DMS79 (cell line): ENCODE measurements around the gene RIC8B.

Experiments used
- DNase-seq: peaks from one replicate; lab custom pipeline; 2025; lab: John Stamatoyannopoulos, UW

RIC8B gene

GRCh38 chr12:106868982-106869700 is 94.7 kb downstream of the RIC8B start:
- DNase-seq = no peak

DNA sequence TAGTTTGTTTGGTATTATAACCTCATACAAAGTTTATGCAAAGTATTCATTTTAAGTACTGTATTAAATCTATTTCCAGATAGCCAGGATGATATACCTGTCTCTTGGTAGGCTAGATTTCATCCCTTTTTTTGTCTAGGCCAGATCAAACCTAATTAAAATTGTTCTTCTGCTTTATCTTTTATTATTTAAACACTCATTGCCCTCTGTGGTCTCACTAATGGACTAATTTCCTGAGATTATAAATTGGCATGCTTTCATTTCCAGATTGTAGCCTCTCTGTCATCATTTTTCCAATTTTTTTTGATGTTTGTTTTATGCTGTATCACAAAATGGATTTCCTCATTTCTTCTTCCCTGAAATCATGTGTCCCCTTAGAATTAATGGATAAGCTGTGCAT is 95.6 kb downstream of the RIC8B start:
- no peak for DNase-seq

GRCh38 chr12:106871477-106871876 is 97.0 kb downstream of the RIC8B start:
- no peak for DNase-seq

DNA sequence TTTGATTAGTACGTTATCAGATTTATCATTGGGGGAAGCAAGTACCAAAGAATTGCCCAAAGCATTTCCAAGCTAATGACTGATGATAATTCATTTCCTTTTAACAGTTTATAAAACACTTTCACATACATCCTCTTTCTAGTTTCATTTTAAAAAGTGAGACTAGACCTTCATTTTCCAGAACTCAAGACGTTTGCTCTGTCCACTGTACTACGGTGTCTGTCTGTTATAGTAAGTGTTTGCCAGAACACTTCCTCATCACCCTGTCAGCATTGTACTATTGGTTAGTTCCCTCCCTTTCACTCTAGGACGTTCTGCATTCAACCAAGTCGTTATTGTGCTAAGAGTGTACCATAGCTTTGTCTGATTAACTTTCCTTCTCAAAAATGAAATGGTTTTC is 99.5 kb downstream of the RIC8B start:
- no peak for DNase-seq

- peak; percentile 89 for DNase-seq
Measured at GRCh38 chr12:106878804-106879203, 104.3 kb downstream of the RIC8B start.

- no peak for DNase-seq
Measured at GRCh38 chr12:106879612-106880011, 105.1 kb downstream of the RIC8B start.

- DNase-seq = no peak
Measured at GRCh38 chr12:106883426-106883825, 108.9 kb downstream of the RIC8B start.

DNA sequence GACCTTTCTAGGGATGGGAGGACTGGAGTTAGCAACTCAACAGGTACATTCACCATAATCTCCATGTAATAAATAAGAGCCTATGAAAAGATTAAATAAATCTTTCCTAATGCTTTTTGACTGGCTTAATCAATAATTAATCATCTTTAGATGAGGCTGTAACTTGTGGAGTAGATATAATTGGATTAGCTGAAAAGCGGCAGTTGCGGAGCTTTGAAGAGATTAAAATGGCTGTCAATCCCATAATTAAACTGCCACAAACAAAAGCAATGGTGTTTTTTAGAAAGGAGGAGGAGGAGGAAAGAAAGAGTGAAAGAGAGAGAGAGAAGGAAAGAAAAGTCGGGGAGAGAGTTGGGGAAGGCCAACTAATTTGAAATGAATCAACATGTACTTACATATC is 110.5 kb downstream of the RIC8B start:
- no peak for DNase-seq

GRCh38 chr12:106885541-106886249 is 111.2 kb downstream of the RIC8B start:
- no peak for DNase-seq

- DNase-seq = no peak
Measured at GRCh38 chr12:106886932-106887331, 112.5 kb downstream of the RIC8B start.

GRCh38 chr12:106888348-106888970 is 114.0 kb downstream of the RIC8B start:
- no peak for DNase-seq

DNA sequence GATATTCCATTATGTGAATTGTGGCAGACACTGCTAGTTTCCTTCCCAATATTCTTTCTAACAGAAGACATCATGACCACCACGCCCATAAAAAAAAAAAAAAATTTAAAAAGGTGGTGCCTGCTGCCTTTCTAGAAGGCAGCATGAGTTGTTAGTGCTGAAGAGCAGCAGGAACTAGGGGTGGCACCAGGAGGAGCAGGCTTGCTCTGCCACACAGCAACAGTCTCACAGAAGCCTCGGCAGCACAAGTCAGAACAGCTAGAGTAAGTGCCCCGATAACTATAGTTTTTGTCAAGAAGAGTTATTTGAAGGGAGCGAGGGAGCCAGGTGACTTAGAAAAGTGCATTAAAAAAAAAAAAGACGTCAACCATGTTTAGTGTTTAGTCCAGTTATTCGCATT is 114.8 kb downstream of the RIC8B start:
- no peak for DNase-seq

- DNase-seq = no peak
Measured at GRCh38 chr12:106889950-106890626, 115.6 kb downstream of the RIC8B start.

DNA sequence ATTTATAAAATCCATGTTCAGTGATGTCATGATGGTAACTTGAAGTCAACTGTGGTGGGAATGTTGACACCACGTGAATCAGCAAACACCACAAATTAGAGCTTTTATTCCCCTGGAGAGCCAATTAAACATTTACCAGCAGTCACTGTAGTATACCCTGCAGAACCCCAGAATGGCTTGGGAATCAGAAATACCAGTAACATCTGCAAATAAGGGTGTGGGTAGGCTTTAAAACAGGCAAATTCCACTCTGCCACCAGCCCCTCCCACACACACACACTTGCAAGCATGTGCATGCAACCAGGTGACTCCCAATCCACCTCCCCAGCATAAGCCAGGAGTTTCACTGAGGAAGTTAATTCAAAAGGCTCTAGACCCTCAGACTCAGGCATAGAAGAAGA is 117.6 kb downstream of the RIC8B start:
- DNase-seq = no peak

- DNase-seq = no peak
Measured at GRCh38 chr12:106893451-106893850, 119.0 kb downstream of the RIC8B start.

- DNase-seq = no peak
Measured at GRCh38 chr12:106894774-106895173, 120.3 kb downstream of the RIC8B start.

DNA sequence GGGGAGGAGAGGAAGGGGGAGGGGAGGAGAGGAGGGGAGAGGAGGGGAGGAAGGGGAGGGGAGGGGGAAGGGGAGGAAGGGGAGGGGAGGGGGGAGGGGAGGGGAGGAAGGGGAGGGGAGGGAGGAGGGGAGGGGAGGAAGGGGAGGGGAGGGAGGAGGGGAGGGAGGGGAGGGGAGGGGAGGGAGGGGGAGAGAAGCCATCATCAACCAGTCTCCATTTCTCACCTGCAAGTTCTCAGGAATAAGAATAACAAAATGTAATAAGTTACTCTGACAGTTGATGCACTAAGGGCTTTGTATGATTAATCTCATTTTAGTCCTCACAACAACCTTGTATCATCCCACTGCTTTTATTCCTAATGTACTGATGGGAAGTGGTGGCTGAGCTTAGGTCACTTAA is 122.1 kb downstream of the RIC8B start:
- DNase-seq = no peak

DNA sequence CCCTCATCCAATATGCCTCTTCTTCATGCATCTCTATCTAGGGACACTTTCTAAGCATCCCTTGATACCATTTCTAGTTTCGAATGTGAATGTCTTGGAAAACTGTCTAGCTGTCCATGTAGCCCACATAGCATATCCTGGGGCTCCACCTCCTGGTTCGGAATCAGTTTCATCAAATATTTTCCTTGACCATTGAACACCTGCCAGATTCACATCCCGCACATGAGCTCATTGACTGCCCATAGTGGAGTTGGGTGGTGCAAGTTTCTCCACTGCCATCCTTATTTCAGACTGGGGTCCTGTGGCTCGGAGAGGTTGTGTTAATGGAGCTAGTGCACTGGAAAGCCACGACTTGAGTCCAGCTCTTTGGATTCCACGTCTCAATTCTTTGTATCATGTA is 122.6 kb downstream of the RIC8B start:
- no peak for DNase-seq

DNA sequence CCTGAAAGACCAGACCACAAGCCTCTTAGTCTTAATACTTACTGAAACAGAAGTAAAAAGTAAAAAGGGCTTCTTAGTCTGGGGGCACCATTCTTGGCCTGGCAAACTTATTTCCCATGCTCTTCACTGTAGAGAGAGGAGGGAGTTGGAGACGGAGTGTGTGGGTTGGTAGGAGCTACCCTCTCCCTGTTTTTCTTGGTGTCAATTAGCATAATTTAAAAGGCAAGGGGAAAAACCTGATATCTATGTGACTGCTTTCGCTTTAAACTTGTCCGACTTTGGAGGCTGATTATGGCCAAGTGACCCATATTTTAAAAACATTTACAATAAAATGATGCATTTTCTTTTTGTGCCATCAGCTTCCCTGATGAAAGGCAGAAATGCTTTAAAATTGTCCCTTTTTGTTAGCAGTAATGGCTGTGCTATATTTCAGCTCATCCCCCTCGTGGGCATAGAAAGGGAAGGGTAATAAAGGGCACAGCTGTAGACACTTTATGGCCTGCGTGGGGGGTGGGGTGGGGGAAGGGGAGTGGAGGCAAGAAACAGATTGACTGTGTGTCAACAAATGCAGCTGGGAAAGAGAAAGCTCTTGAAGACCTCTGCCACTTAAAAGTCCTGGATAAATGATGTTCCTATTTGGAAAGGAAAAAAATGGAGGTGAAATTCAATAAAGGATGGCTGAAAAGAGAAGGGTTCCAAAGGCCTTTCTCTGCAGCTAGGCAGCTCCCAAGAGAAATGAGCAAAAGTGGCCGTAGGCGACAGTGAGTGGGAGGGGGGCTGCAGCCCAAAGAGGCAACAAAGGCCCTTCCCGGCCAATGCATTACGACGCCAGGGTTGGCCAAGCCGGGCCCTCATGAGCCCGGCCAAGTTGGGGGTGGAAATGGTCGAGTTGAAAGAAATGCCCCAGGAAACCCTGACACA is 123.8 kb downstream of the RIC8B start:
- DNase-seq = no peak

DNA sequence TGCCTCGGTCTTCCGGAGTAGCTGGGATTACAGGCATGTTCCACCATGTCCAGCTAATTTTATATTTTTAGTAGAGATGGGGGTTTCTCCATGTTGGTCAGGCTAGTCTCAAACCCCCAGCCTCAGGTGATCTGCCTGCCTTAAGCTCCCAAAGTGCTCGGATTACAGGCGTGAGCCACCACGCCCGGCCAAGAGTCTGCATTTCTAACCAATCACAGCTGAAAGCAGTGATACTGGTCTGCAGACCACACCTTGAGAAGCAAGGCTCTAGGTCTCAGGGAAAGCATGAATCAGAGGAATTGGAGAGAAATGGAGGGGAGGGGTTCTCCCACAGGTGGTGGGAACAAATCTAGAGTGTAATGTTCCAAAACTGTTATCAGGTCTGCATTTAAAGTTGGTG is 126.1 kb downstream of the RIC8B start:
- DNase-seq = no peak

GRCh38 chr12:106901276-106901675 is 126.8 kb downstream of the RIC8B start:
- no peak for DNase-seq

DNA sequence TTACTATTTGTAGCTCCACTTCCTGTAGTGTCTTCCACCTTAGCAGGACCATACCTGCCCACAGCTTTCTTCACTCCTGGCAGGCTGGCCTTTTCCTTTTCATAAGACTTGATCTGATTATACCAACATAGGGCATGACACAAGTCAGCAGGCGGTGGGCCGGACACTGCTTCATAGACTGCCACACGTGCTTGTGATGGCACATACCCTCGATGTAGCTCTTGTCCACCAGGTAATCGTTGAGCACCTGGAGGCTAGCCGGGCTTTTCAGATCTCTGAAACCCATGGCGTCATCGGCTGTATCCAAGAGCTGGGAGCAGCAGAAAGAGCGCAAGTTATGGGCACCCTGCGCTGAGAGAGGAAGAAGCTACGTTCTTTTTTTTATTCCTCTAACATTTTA is 127.6 kb downstream of the RIC8B start:
- no peak for DNase-seq
